ENCODE results near the gene ADPRM.

GRCh38 chr17:10718547-10718946, 21.2 kb downstream of the ADPRM start:
- TF ChIP-seq, protein P1, sequence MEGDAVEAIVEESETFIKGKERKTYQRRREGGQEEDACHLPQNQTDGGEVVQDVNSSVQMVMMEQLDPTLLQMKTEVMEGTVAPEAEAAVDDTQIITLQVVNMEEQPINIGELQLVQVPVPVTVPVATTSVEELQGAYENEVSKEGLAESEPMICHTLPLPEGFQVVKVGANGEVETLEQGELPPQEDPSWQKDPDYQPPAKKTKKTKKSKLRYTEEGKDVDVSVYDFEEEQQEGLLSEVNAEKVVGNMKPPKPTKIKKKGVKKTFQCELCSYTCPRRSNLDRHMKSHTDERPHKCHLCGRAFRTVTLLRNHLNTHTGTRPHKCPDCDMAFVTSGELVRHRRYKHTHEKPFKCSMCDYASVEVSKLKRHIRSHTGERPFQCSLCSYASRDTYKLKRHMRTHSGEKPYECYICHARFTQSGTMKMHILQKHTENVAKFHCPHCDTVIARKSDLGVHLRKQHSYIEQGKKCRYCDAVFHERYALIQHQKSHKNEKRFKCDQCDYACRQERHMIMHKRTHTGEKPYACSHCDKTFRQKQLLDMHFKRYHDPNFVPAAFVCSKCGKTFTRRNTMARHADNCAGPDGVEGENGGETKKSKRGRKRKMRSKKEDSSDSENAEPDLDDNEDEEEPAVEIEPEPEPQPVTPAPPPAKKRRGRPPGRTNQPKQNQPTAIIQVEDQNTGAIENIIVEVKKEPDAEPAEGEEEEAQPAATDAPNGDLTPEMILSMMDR (IDR thresholded peaks at IDR 0.05 in 4 of 5, conservative IDR thresholded peaks at IDR 0.05 in 1 of 5), result no peak
- no peak for TF ChIP-seq POLR2A (IDR thresholded peaks at IDR 0.05)

Measured in gastrocnemius medialis (tissue), 4 donors.